GM21619 (cell line): ENCODE measurements around the gene OR5AL1.
"Not testable (repeated sequence)": the region's sequence is repeated elsewhere in the genome, so short reads cannot be mapped to it uniquely, and the experiment has no call there.

Experiments used
- ATAC-seq: cut with Tn5 transposase; IDR thresholded peaks from one replicate; pipeline ENCODE4 v1.9.1; 2021; ENCODE audit not compliant: unreplicated experiment

Gene OR5AL1

DNA sequence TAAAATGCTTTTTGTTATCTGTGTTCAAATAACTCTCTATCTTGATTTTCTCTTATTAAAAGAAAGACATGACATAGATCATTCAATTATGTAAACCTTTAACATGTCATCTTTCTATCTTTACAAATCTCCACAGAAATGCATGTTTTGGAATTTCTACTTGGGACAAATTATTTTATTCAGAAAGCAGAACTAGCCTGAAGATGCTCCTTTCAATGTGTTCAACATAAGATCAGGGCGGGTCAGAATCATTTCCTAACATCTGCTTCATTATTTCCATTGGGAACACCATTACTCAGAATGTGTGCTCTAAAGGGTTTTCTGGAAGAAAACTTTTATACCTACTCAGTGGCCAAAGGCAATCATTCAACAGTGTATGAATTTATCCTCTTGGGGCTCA is at the start of gene OR5AL1:
TSS of gene OR5AL1 (plus strand) at position 301 of the 400 bp plus-strand sequence.
- no peak for ATAC-seq

DNA sequence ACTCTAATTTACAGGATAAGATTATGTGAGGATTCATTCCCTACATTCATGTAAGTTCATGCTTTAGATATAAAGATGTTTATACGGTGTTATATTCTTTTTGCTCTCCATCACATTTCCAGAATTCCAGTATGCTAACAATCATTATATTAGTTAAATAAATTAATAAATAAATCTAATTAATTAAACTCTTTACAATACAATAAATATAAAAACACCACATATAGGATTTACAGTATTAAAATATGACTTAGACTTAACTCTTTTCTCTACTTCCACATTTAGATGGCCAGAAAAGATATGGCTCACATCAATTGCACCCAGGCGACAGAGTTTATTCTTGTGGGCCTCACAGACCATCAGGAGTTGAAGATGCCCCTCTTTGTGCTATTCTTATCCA is 37.2 kb upstream of the OR5AL1 start, which contains the start of gene OR8U1:
TSS of gene OR8U1 (plus strand) at position 301 of the 400 bp plus-strand sequence. CDS start at position 301, 0 bp downstream.
- no peak for ATAC-seq

DNA sequence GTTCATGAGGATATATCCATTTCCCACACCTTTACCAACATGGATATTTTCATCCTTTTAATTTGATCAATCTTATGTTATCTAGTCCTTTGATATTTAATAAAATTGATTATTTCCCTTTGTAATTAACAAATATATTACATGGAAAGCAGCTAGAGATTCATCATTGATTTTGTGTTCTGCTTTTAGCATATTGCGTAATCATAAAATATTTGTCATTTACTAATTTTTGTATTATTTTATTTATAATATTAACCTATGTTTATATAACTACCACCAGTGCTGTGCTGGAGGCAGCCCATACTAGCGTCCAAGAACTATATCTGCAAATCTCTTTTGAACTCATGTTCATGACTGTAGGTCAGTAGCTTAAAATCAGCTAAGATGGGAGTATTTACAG is 32.4 kb upstream of the OR5AL1 start:
- no peak for ATAC-seq

DNA sequence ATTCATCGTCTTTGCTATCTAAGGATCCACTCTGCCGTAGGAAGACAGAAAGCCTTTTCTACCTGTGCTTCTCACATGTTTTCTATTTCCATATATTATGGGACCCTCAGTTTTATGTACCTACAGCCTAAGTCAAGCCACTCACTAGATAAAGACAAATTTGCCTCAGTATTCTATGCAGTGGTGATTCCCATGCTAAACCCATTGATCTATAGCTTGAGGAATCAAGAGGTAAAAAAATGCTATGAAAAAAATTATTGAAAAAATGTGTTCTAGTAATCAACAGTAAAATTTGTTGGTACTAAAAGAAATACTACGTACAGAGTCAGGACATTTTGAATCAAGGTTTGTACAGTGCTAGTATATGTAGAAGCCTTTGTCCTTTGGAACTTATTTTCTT is 18.1 kb upstream of the OR5AL1 start:
- ATAC-seq: no peak

DNA sequence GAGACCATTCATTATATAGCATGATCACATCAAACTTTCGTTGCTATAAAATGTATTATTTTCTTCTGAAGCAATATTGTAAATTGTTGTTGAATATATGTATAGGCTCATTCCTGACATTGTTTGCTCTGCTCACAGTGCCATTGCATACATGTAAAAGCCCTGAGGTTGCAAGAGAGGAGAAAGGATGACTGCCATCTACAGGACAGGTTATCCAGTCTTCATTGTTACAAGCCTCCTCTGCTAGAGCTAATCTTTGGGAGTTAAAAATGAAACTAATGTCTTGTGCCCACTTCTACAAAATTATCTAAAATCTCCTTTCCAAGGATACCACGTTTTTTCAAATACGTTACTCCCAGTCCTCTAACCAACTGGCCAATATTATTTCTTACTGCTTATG is 16.4 kb upstream of the OR5AL1 start:
- ATAC-seq: no peak

DNA sequence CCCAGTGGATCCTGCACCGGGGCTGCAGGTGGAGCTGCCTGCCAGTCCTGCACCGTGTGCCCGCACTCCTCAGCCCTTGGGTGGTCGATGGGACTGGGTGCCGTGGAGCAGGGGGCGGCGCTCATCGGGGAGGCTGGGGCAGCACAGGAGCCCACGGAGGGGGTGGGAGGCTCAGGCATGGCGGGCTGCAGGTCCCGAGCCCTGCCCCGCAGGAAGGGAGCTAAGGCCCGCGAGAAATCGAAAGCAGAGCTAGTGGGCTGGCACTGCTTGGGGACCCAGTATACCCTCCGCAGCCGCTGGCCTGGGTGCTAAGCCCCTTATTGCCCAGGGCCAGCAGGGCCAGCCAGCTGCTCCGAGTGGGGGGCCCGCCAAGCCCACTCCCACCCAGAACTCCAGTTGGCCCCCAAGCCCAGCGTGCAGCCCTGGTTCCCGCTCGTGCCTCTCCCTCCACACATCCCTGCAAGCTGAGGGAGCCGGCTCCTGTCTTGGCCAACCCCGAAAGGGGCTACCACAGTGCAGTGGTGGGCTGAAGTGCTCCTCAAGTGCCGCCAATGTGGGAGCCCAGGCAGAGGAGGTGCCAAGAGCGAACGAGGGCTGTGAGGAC is 10.5 kb upstream of the OR5AL1 start:
- ATAC-seq: not testable (repeated sequence)

DNA sequence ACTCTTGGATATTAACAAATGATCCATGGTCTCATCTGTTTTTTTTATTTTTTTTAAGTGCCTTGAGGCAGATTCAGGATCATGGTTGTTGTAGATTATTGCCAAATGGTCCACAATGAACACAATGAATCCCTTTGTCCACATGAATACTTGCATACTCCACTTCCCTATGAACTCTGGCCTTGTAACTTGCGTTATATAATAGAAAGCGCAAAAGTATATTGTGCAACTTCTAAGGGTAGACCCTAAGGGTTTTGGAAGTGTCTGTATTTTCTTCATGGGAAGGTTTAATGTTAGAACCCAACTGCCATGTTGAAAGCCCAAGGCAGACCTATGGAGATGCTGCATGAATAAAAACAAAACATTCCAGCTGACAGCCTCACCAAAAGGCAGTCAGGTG is 8.1 kb upstream of the OR5AL1 start:
- no peak for ATAC-seq

DNA sequence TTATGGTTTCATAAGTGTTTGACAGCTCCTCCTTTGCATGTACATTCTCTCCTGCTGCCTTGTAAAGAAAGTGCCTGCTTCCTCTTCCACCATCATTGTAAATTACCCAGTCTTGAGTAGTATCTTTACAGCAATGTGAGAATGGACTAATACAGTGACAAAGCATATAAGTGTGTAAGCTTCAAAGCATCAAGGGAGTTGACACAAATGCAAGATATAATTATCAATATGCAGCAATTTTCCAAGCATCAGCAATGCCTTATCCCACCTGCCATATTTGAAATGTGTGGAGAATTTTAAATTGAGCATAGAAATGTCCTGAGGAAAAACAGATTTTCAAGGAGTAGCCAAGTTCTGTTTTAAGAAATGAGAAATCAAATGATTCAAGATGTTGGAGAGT is 1.7 kb upstream of the OR5AL1 start:
- no peak for ATAC-seq

DNA sequence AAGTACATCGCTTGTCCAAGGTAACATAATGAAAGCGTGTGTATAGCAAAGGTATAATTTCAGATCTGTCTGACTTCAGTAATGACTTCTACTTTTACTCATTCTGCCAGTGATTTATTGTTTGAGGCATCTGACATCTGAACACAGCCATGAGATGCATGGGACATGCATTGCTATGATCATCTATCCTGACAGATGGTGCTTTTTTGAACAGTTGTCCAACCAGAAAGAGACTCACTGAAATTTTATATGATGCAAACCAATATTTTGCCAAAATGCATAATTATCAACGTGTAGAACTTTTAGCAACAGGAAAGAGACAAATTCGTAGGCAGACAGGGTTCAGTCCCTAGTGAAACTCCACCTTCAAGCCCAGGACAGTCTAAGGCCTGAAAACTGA is 41.0 kb downstream of the OR5AL1 start:
- no peak for ATAC-seq

DNA sequence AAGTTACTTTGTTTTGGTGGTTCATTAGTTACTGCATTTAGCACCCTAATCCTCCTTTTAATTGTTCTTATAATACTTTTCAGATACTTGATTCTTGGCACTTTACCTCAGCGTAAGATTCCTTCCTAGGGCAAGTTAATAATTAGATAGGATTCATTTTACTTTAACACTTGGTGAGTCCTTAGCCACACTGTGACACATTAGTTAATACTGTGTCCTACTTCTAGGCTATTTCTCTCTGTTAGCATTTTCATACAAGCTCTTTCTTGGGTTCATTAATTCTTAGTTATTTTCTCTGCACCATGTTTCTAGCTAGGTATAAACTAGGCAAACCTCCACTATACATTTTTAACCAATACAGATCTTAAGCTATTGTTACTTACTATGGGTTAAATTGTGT is 44.6 kb downstream of the OR5AL1 start:
- ATAC-seq: no peak
